HepG2 (cell line): ENCODE data around the gene SPINK4. TPM values are rescaled to one million over a fixed set of nuclear protein-coding genes. Genes with fewer than 3 reads are reported as not detected.

Experiments
- ATAC-seq: fragments of 200-7000 bp; cut with Tn5 transposase; 3 replicates; pipeline ENCODE4 v1.9.1; 2020; ENCODE audit warnings: mild to moderate bottlenecking, moderate library complexity
- BruUV-seq: library from RNA; stranded (reverse); fragments of 400-500 nt; replicated peaks from 2 replicates; lab custom pipeline; 2021; lab: Mats Ljungman, UMichigan
- CTCF ChIA-PET: fragments of 300-600 bp; formaldehyde crosslinking; extraction: SDS; loops from one replicate; lab custom pipeline; 2021; ENCODE audit warnings: low total read pairs, inconsistent platforms, low intra/inter-chr PET ratio; lab: Yijun Ruan, JAX
- POLR2A ChIA-PET: fragments of 350-600 bp; sonication (Branson Sonifier 250); formaldehyde crosslinking; loops from one replicate; lab custom pipeline; 2020; ENCODE audit warnings: antibody characterized with exemption, inconsistent platforms; lab: Yijun Ruan, JAX
- DNase-seq: peaks from one replicate; pipeline ENCODE4 v3.0.0-alpha.2; 2015; ENCODE audit warnings: low spot score
- FAIRE-seq: peaks from 3 replicates; lab custom pipeline; 2011; peaks lifted over from hg19 to GRCh38; lab: Jason Lieb, UNC
- H2AFZ ChIP-seq: one replicate; pipeline ENCODE4 v1.6.1; 2011; ENCODE audit warnings: low read length, inconsistent platforms
- H3K27ac ChIP-seq: fragments of 300-600 bp; 3 replicates; pipeline ENCODE4 v1.8.0; 2011; ENCODE audit warnings: mixed run types, mild to moderate bottlenecking, mixed read lengths, low read length, inconsistent platforms; ENCODE audit not compliant: insufficient read depth; ENCODE audit errors: extremely low read length
- H3K27me3 ChIP-seq, 2 experiments: fragments of 200-600 bp in 1 of 2; 2 replicates in 1 of 2; 3 replicates in 1 of 2; pipeline versions ENCODE4 v1.6.0 to v1.8.0; 2011; ENCODE audit warnings: low read length in 2 of 2, mild to moderate bottlenecking in 2 of 2, moderate library complexity in 2 of 2, inconsistent platforms in 1 of 2; ENCODE audit not compliant: insufficient read depth in 2 of 2, control insufficient read depth in 1 of 2
- H3K36me3 ChIP-seq, 2 experiments: fragments of 200-600 bp in 1 of 2; replicated peaks in 1 of 2; 2 replicates in 1 of 2; 3 replicates in 1 of 2; pipeline versions ENCODE4 v1.5.1 to v1.8.0; 2011; ENCODE audit warnings: low read length in 2 of 2, inconsistent platforms in 1 of 2; ENCODE audit not compliant: insufficient read depth in 2 of 2, control insufficient read depth in 1 of 2
- H3K4me1 ChIP-seq: 2 replicates; pipeline ENCODE4 v1.5.1; 2012; ENCODE audit warnings: low read length, inconsistent platforms; ENCODE audit not compliant: insufficient read depth
- H3K4me2 ChIP-seq: 2 replicates; pipeline ENCODE4 v1.6.0; 2011; ENCODE audit warnings: low read depth, low read length, inconsistent platforms
- H3K4me3 ChIP-seq, 3 experiments: fragments of 200-600 bp in 1 of 3; sonication (generic), shearing (Covaris generic) in 1 of 3; replicated peaks in 1 of 3; 2 replicates each; pipeline ENCODE4 v1.5.1; 2011 to 2016; ENCODE audit warnings: low read length in 3 of 3, inconsistent platforms in 2 of 3, low read depth in 2 of 3, mild to moderate bottlenecking in 2 of 3, control low read depth in 1 of 3, mixed read lengths in 1 of 3; ENCODE audit not compliant: insufficient read depth in 1 of 3
- H3K79me2 ChIP-seq: one replicate; pipeline ENCODE4 v1.6.1; 2011; ENCODE audit warnings: low read length, inconsistent platforms; ENCODE audit not compliant: insufficient read depth
- H3K9ac ChIP-seq: 2 replicates; pipeline ENCODE4 v1.6.0; 2011; ENCODE audit warnings: mild to moderate bottlenecking, low read depth, low read length, inconsistent platforms; ENCODE audit not compliant: insufficient read depth
- H3K9me3 ChIP-seq: 2 replicates; pipeline ENCODE4 v1.5.1; 2012; ENCODE audit warnings: mild to moderate bottlenecking, low read length
- H4K20me1 ChIP-seq: 2 replicates; pipeline ENCODE4 v1.6.0; 2011; ENCODE audit warnings: inconsistent platforms, mild to moderate bottlenecking, low read length, moderate library complexity; ENCODE audit not compliant: insufficient read depth
- CREBL2 ChIP-seq: sonication (generic); formaldehyde crosslinking; IDR thresholded peaks from 2 replicates; pipeline ENCODE4 v1.8.1; 2023; ENCODE audit warnings: missing genetic modification reagents, mild to moderate bottlenecking, borderline replicate concordance
- FLYWCH1 ChIP-seq: sonication (generic); formaldehyde crosslinking; IDR thresholded peaks from 2 replicates; pipeline ENCODE4 v1.8.1; 2023; ENCODE audit warnings: mild to moderate bottlenecking, missing genetic modification reagents
- HDAC2 ChIP-seq: sonication (generic); formaldehyde crosslinking; IDR thresholded peaks from 2 replicates; pipeline ENCODE4 v1.4.0; 2020; ENCODE audit warnings: missing genetic modification reagents
- MAFF ChIP-seq: IDR thresholded peaks from 2 replicates; pipeline ENCODE4 v1.6.1; 2011; ENCODE audit warnings: low read depth, low read length, improper control_type of control experiment
- MAFK ChIP-seq, 2 experiments: IDR thresholded peaks in 1 of 2; conservative IDR thresholded peaks in 1 of 2; 2 replicates each; pipeline ENCODE4 v1.6.1; 2011; ENCODE audit warnings: improper control_type of control experiment in 2 of 2, low read length in 2 of 2
- MXD3 ChIP-seq: IDR thresholded peaks from 2 replicates; pipeline ENCODE4 v1.6.1; 2016; ENCODE audit warnings: mild to moderate bottlenecking, missing biosample characterization, missing genetic modification reagents
- MYC ChIP-seq: sonication (generic); formaldehyde crosslinking; IDR thresholded peaks from 2 replicates; pipeline ENCODE4 v1.9.0; 2021; ENCODE audit warnings: missing genetic modification reagents, borderline replicate concordance
- REST ChIP-seq, 2 experiments: IDR thresholded peaks; 2 replicates each; pipeline ENCODE4 v1.6.1; 2011 to 2012; ENCODE audit warnings: low read length in 2 of 2, borderline replicate concordance in 1 of 2, low read depth in 1 of 2, mild to moderate bottlenecking in 1 of 2, moderate library complexity in 1 of 2
- SP2 ChIP-seq: sonication (generic); formaldehyde crosslinking; IDR thresholded peaks from 2 replicates; pipeline ENCODE4 v1.5.1; 2020; ENCODE audit warnings: mild to moderate bottlenecking, missing genetic modification reagents
- THAP7 ChIP-seq: sonication (generic); formaldehyde crosslinking; IDR thresholded peaks from 2 replicates; pipeline ENCODE4 v1.8.1; 2023; ENCODE audit warnings: mild to moderate bottlenecking, missing genetic modification reagents
- ZNF335 ChIP-seq: sonication (generic); formaldehyde crosslinking; IDR thresholded peaks from 2 replicates; pipeline ENCODE4 v1.4.0; 2020; ENCODE audit warnings: missing genetic modification reagents
- ZNF558 ChIP-seq: sonication (generic); formaldehyde crosslinking; IDR thresholded peaks from 2 replicates; pipeline ENCODE4 v1.9.0; 2022; ENCODE audit warnings: mild to moderate bottlenecking, missing genetic modification reagents, borderline replicate concordance
- ZNF746 ChIP-seq: sonication (generic); formaldehyde crosslinking; IDR thresholded peaks from 2 replicates; pipeline ENCODE4 v1.8.0; 2022; ENCODE audit warnings: mild to moderate bottlenecking, missing genetic modification reagents
- ZNF780A ChIP-seq: sonication (generic); formaldehyde crosslinking; IDR thresholded peaks from 2 replicates; pipeline ENCODE4 v1.8.0; 2022; ENCODE audit warnings: mild to moderate bottlenecking, missing genetic modification reagents, moderate library complexity
- WGBS: methylation state at CpG from one replicate; pipeline ENCODE4 v1.1.6; 2017; ENCODE audit warnings: low lambda C conversion rate; 5-methylcytosine and 5-hydroxymethylcytosine counted together
- in situ Hi-C: cut with HindIII; loops from 2 replicates; pipeline ENCODE4 v1.10.0; 2017; ENCODE audit warnings: low pct_unique_long_range_greater_than_20kb; ENCODE audit not compliant: extremely low pct_ligation_motif_present
- intact Hi-C: fragments of 100-400 bp; cut with micrococcal nuclease; formaldehyde crosslinking; loops from one replicate; pipeline ENCODE4 v1.10.0; 2022; ENCODE audit not compliant: unreplicated experiment
- polyA plus RNA-seq, 8 experiments: library from polyadenylated mRNA; depleted of rRNA in 3 of 8; stranded (reverse) in 7 of 8; unstranded in 1 of 8; fragments of >200 nt; fragmentation: Illumina TruSeq in 4 of 8; extraction: Trizol in 4 of 8; gene quantifications; 2 replicates each; pipeline versions ENCODE4 v1.2.1 to v1.2.3, GENCODE V29; 2011 to 2016; ENCODE audit warnings: low read depth in 4 of 8, missing spikeins in 1 of 8, mixed read lengths in 1 of 8; ENCODE audit not compliant: insufficient read depth in 1 of 8
- total RNA-seq, 5 experiments: library from RNA; depleted of rRNA; stranded (reverse); fragments of >200 nt; fragmentation: Illumina TruSeq; extraction: Trizol; gene quantifications; 2 replicates each; pipeline ENCODE4 v1.2.3, GENCODE V29; 2016; ENCODE audit warnings: low read depth in 1 of 5

Gene SPINK4
- total and polyA plus RNA-seq, 2 of the 13 experiments (the other 11 are each of a cell fraction or from before 2014, with no cell fraction given), result 0.53 to 3.4 TPM

- no peak overlapping the region for H3K4me3 ChIP-seq
- in situ Hi-C loops, result no loop called here
Observed at GRCh38 chr9:33267151-33267767, 27.3 kb downstream of the SPINK4 start.

GRCh38 chr9:33270146-33270545 lies 30.2 kb downstream of the SPINK4 start:
- peaks cover 8 to 58% of the 10 kb centered on the region in 2 experiments for H3K36me3 ChIP-seq
- H3K4me2 ChIP-seq, result no peak overlapping the region
- no peaks in the 10 kb centered on the region for H4K20me1 ChIP-seq
- no peak overlapping the region for H3K27ac ChIP-seq
- intact Hi-C loops, result no loop called here
- BruUV-seq, result no TSS peak
- POLR2A ChIA-PET, result no interaction called here
- in situ Hi-C loops, result no loop called here
- ATAC-seq (no peak), DNase-seq (no peak), FAIRE-seq (no peak)
- TF ChIP-seq CREBL2 (CRISPR knock-in tag) (no peak), REST (IDR thresholded peaks at IDR 0.05; ENCODE audit: borderline replicate concordance in 1 of 2, low read depth in 1 of 2, low read length in 2 of 2) (no peak), MYC (CRISPR knock-in tag) (no peak), ZNF780A (no peak), HDAC2 (CRISPR knock-in tag) (no peak), ZNF335 (no peak), MXD3 (CRISPR knock-in tag) (no peak), SP2 (no peak)
- H3K9me3 ChIP-seq, result no peaks in the 10 kb centered on the region
- H3K27me3 ChIP-seq, result no peaks in the 10 kb centered on the region; a peak in 1 of 5 replicates
- peaks cover 19% of the 10 kb centered on the region for H3K4me1 ChIP-seq
- peaks cover 11% of the 10 kb centered on the region for H3K79me2 ChIP-seq
- no peak overlapping the region for H3K4me3 ChIP-seq
- no peak overlapping the region for H3K9ac ChIP-seq
- 98% methylated on average over 3 of the region's 3 CpGs for WGBS
- no peak overlapping the region for H2AFZ ChIP-seq
- CTCF ChIA-PET, result no interaction called here

More at GRCh38 chr9:33267151-33267767, 27.3 kb downstream of the SPINK4 start:
- CTCF ChIA-PET, result no interaction called here
- no peaks in the 10 kb centered on the region; a peak in 1 of 5 replicates for H3K27me3 ChIP-seq
- POLR2A ChIA-PET, result no interaction called here
- no peak overlapping the region for H3K4me2 ChIP-seq
- H3K9ac ChIP-seq, result no peak overlapping the region
- H3K27ac ChIP-seq, result no peak overlapping the region
- H3K36me3 ChIP-seq, result peaks cover 7 to 40% of the 10 kb centered on the region in 2 experiments
- H4K20me1 ChIP-seq, result no peaks in the 10 kb centered on the region
- peaks cover 32% of the 10 kb centered on the region for H3K79me2 ChIP-seq
- FAIRE-seq, result no peak
- DNase-seq, result no peak
- H3K9me3 ChIP-seq, result no peaks in the 10 kb centered on the region
- H2AFZ ChIP-seq, result no peak overlapping the region
- TF ChIP-seq FLYWCH1 (no peak), MAFF (0 out of 2 replicates have a peak, but pooled peaks have one; percentile 35), MAFK (conservative IDR thresholded peaks at IDR 0.05 in 1 of 2, IDR thresholded peaks at IDR 0.05 in 1 of 2; ENCODE audit: low read length in 2 of 2) (peak; percentile 59 to 63), THAP7 (CRISPR knock-in tag) (no peak), ZNF558 (no peak), ZNF746 (CRISPR knock-in tag) (no peak)
- peaks cover 29% of the 10 kb centered on the region for H3K4me1 ChIP-seq
- intact Hi-C loops, result no loop called here
- no TSS peak for BruUV-seq
- no peak for ATAC-seq
